Sigmoid colon (tissue), 4 donors: ENCODE measurements around the gene ATG2A.

Source experiments
- POLR2A ChIP-seq, 2 donors: fragments of 450-650 bp; IDR thresholded peaks; one replicate each; pipeline ENCODE4 v1.6.1; 2016; ENCODE audit warnings: antibody characterized with exemption in 2 of 2, mild to moderate bottlenecking in 2 of 2, moderate library complexity in 2 of 2
- POLR2AphosphoS5 ChIP-seq, 4 donors: sonication (generic); formaldehyde crosslinking; IDR thresholded peaks; one replicate each; pipeline ENCODE4 v1.6.1; 2017; ENCODE audit warnings: antibody characterized with exemption in 4 of 4
- TF ChIP-seq, protein P1 (sequence below), 4 experiments: fragments of 450-650 bp in 3 of 4; fragments of 200-600 bp in 1 of 4; IDR thresholded peaks; one replicate each; pipeline ENCODE4 v1.5.1; 2016 to 2019; ENCODE audit warnings: antibody characterized with exemption in 4 of 4, mild to moderate bottlenecking in 3 of 4, moderate library complexity in 2 of 4

DNA sequence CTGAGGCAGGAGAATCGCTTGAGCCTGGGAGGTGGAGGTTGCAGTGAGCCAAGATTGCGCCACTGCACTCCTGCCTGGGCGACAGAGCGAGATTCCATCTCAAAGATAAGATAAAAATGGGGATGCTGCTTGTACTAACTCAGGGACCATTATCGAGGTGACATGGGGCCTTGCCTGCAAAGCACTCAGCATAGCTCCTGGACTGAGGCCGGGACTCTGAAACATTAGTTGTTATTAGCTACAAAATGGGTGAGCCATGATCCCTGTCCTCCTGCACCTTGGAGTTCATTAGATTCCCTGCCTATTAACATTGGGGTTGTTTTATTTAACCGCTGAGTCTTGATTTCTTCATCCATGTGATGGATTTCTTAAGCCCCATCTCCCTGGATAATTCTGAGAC lies 12.6 kb upstream of the ATG2A start:
- TF ChIP-seq, protein P1, sequence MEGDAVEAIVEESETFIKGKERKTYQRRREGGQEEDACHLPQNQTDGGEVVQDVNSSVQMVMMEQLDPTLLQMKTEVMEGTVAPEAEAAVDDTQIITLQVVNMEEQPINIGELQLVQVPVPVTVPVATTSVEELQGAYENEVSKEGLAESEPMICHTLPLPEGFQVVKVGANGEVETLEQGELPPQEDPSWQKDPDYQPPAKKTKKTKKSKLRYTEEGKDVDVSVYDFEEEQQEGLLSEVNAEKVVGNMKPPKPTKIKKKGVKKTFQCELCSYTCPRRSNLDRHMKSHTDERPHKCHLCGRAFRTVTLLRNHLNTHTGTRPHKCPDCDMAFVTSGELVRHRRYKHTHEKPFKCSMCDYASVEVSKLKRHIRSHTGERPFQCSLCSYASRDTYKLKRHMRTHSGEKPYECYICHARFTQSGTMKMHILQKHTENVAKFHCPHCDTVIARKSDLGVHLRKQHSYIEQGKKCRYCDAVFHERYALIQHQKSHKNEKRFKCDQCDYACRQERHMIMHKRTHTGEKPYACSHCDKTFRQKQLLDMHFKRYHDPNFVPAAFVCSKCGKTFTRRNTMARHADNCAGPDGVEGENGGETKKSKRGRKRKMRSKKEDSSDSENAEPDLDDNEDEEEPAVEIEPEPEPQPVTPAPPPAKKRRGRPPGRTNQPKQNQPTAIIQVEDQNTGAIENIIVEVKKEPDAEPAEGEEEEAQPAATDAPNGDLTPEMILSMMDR (IDR thresholded peaks at IDR 0.05) = no peak
- no peak for TF ChIP-seq POLR2A (IDR thresholded peaks at IDR 0.05)
- no peak for TF ChIP-seq POLR2AphosphoS5 (IDR thresholded peaks at IDR 0.05)
